Fibroblast of pulmonary artery (primary cell): ENCODE measurements around the gene HABP2.

Experiments used
- DNase-seq: peaks from one replicate; pipeline ENCODE4 v3.0.0-alpha.2; 2010; ENCODE audit warnings: low read depth
- H3K4me3 ChIP-seq: replicated peaks from 2 replicates; pipeline ENCODE4 v1.5.1; 2011; ENCODE audit warnings: low read depth, mild to moderate bottlenecking, control low read depth, low read length, moderate library complexity
- CTCF ChIP-seq: IDR thresholded peaks from 2 replicates; pipeline ENCODE4 v1.5.1; 2011; ENCODE audit warnings: mild to moderate bottlenecking, control low read depth, low read length, inconsistent platforms; ENCODE audit errors: missing control alignments

Gene HABP2

GRCh38 chr10:113541549-113541927 lies 11.3 kb upstream of the HABP2 start:
- no peak overlapping the region for H3K4me3 ChIP-seq
- DNase-seq = no peak
- TF ChIP-seq CTCF = no peak

- no peak overlapping the region for H3K4me3 ChIP-seq
- DNase-seq = no peak
- no peak for TF ChIP-seq CTCF
Measured at GRCh38 chr10:113543107-113543955, 9.5 kb upstream of the HABP2 start.

GRCh38 chr10:113544392-113544791 lies 8.5 kb upstream of the HABP2 start:
- DNase-seq = no peak
- no peak for TF ChIP-seq CTCF
- H3K4me3 ChIP-seq = no peak overlapping the region

GRCh38 chr10:113547426-113547825 lies 5.4 kb upstream of the HABP2 start:
- H3K4me3 ChIP-seq = no peak overlapping the region
- no peak for TF ChIP-seq CTCF
- no peak for DNase-seq

- TF ChIP-seq CTCF = no peak
- no peak overlapping the region for H3K4me3 ChIP-seq
- DNase-seq = no peak
Measured at GRCh38 chr10:113549856-113550255, 3.0 kb upstream of the HABP2 start.

- peak; percentile 53 for DNase-seq
- no peak for TF ChIP-seq CTCF
- no peak overlapping the region for H3K4me3 ChIP-seq
Measured at GRCh38 chr10:113550365-113550764, 2.5 kb upstream of the HABP2 start.

- no peak overlapping the region for H3K4me3 ChIP-seq
- DNase-seq = no peak
- no peak for TF ChIP-seq CTCF
Measured at GRCh38 chr10:113552014-113552413, 839 bp upstream of the HABP2 start.
